A673 (cell line): ENCODE measurements around the gene FOXN4.

Source experiments
- CTCF ChIP-seq: fragments of 300-800, 200-600 bp; sonication (generic); conservative IDR thresholded peaks from 2 replicates; pipeline ENCODE4 v1.5.1; 2017; ENCODE audit warnings: low read depth, mild to moderate bottlenecking, antibody characterized with exemption, low read length, moderate library complexity, mixed read lengths
- EZH2 ChIP-seq: fragments of 200-600 bp; sonication (generic); IDR thresholded peaks from 2 replicates; pipeline ENCODE4 v1.6.1; 2017; ENCODE audit warnings: borderline replicate concordance, low read depth, mild to moderate bottlenecking, mixed read lengths, antibody characterized with exemption, low read length; ENCODE audit not compliant: poor library complexity, severe bottlenecking

DNA sequence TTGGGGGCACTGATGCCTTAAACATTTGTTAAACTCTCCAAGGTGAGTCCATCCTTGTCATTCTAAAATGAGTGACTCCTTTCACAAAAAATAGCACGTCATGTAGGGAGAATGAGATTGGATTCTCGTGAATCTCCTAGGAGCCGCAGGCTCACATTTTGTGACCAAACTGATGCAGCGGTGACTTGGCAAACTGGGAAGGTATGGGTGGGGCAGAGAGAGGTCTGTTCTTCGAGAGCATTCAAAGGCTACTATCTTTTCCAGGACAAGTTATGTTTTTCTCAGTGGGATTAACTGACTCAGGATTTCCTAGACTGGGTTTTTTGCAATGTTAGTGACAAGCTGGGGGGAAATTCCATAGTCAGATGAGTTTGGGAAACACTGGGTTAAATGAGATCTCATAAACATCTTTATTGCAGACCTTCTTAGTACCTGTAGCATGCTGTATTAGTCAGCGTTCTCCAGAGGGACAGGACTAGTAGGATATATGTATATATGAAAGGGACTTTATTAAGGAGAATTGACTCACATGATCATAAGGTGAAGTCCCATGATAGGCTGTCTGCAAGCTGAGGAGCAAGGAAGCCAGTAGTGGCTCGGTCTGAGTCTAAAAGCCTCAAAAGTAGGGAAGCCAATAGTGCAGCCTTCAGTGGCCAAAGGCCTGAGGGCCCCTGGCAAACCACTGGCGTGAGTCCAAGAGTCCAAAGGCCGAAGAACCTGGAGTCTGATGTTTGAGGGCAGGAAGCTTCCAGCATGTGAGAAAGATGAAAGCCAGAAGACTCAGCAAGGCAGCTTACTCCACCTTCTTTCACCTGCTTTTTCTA lies 61.0 kb downstream of the FOXN4 start:
- TF ChIP-seq CTCF (no peak), EZH2 (no peak)
